Caki2 (cell line): ENCODE results near the gene RPP25L. TPM values are rescaled to one million over a fixed set of nuclear protein-coding genes. Genes with fewer than 3 reads are reported as not detected.
A peak's percentile ranks its signal among the peaks of the same experiment; 100 is the strongest.
"Not testable (repeated sequence)": the region's sequence is repeated elsewhere in the genome, so short reads cannot be mapped to it uniquely, and the experiment has no call there.

Source experiments
- DNase-seq: peaks from one replicate; pipeline ENCODE4 v3.0.0-alpha.2; 2015; ENCODE audit warnings: low read depth
- in situ Hi-C: cut with HindIII; loops from 2 replicates; pipeline ENCODE4 v1.10.0; 2016; ENCODE audit warnings: low sequenced_read_pairs, low pct_unique_long_range_greater_than_20kb, mixed read lengths
- total RNA-seq: library from RNA; depleted of rRNA; stranded (reverse); fragments of >200 nt; shearing (Covaris generic); gene quantifications from 2 replicates; pipeline ENCODE4 v1.2.3, GENCODE V29; 2014; ENCODE audit warnings: low replicate concordance

Gene RPP25L
- total RNA-seq, 1 experiment from 2014 or later: 40.9 TPM

- DNase-seq: no peak
- in situ Hi-C loops: no loop called here
Measured at GRCh38 chr9:34642679-34643078, 30.8 kb upstream of the RPP25L start.

GRCh38 chr9:34639322-34639721 is 27.4 kb upstream of the RPP25L start:
- DNase-seq, in situ Hi-C loops: not testable (repeated sequence)

GRCh38 chr9:34638138-34638445 is 26.2 kb upstream of the RPP25L start:
- in situ Hi-C loops: no loop called here
- DNase-seq: no peak

- DNase-seq: peak; percentile 87
- in situ Hi-C loops: no loop called here
Measured at GRCh38 chr9:34637356-34638137, 25.6 kb upstream of the RPP25L start, which contains the start of gene SIGMAR1. Gene SIGMAR1 (minus strand): TSS chr9:34637787. CDS start chr9:34637697, 90 bp downstream.

- in situ Hi-C loops: no loop called here
- no peak for DNase-seq
Measured at GRCh38 chr9:34636791-34637355, 25.0 kb upstream of the RPP25L start.

- DNase-seq: no peak
- in situ Hi-C loops: no loop called here
Measured at GRCh38 chr9:34635556-34635955, 23.7 kb upstream of the RPP25L start.

GRCh38 chr9:34634551-34635248 is 22.8 kb upstream of the RPP25L start:
- in situ Hi-C loops: no loop called here
- DNase-seq: no peak

GRCh38 chr9:34633851-34634550 is 22.1 kb upstream of the RPP25L start:
- peak; percentile 38 for DNase-seq
- in situ Hi-C loops: no loop called here

GRCh38 chr9:34633166-34633565 is 21.3 kb upstream of the RPP25L start:
- in situ Hi-C loops: no loop called here
- DNase-seq: no peak

- no peak for DNase-seq
- in situ Hi-C loops: no loop called here
Measured at GRCh38 chr9:34630402-34631154, 18.7 kb upstream of the RPP25L start.

GRCh38 chr9:34629491-34629808 is 17.6 kb upstream of the RPP25L start:
- no peak for DNase-seq
- in situ Hi-C loops: no loop called here

GRCh38 chr9:34628656-34629490 is 17.0 kb upstream of the RPP25L start, which contains the start of gene ARID3C:
Gene ARID3C (minus strand): TSS chr9:34629066. CDS start chr9:34628014, 1,052 bp downstream.
- DNase-seq: no peak
- in situ Hi-C loops: no loop called here

GRCh38 chr9:34627716-34628655 is 16.1 kb upstream of the RPP25L start:
- in situ Hi-C loops: no loop called here
- DNase-seq: no peak

- no peak for DNase-seq
- in situ Hi-C loops: no loop called here
Measured at GRCh38 chr9:34625186-34625486, 13.2 kb upstream of the RPP25L start.

- no peak for DNase-seq
- in situ Hi-C loops: no loop called here
Measured at GRCh38 chr9:34624475-34625185, 12.7 kb upstream of the RPP25L start.
